PC-9 (cell line): ENCODE measurements around the gene SUV39H2.

Experiments
- CTCF ChIP-seq: fragments of 200-600 bp; sonication (generic); conservative IDR thresholded peaks from 2 replicates; pipeline ENCODE4 v1.6.1; 2017; ENCODE audit warnings: mixed run types, antibody characterized with exemption, mild to moderate bottlenecking, moderate library complexity
- EZH2 ChIP-seq: fragments of 200-600 bp; sonication (generic); IDR thresholded peaks from 2 replicates; pipeline ENCODE4 v1.8.0; 2017; ENCODE audit warnings: antibody characterized with exemption, low read depth

GRCh38 chr10:14860791-14861190 is 17.9 kb upstream of the SUV39H2 start:
- TF ChIP-seq CTCF: no peak
- no peak for TF ChIP-seq EZH2
